ENCODE measurements around the gene SLC29A1.

The SLC29A1 gene

DNA sequence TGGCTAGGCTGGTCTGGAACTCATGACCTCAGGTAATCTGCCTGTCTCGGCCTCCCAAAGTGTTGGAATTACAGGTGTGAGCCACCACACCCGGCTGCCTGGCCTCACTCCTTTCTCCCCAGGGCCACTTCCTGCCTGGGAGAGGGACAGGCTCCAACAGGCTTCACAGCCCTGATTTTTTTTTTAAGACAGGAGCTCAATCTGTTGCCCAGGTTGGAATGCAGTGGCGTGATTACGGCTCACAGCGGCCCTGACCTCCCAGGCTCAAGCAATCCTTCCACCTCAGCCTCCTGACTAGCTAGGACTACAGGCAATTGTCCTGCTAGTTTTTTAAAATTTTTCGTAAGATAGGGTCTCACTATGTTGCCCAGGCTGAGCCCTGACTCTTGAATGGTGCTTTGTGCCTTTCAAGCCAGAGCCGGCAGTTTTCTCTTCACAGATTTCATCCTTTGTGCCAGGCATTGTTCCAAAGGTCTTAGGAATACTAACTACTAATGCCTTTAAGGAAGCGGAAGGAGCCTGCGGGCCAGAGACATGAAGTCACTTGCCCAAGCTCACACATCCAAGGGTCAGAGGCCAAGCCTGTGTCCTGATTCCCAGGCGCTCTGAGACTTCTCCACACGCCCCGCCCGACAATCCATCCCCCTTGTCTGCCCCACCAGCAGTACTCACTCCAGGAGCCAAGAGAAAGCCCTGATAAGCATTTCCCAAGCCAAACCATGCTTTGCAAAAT, 45.5 kb upstream of the SLC29A1 start:
- DNase-seq (ENCODE audit: low read depth in 1 of 2, low spot score in 1 of 2), result no peak
- H3K4me3 ChIP-seq (replicated peaks; ENCODE audit: insufficient read depth, low read length), result no peak overlapping the region
- no peak overlapping the region for H3K27ac ChIP-seq (replicated peaks)
- no peak for TF ChIP-seq POLR2AphosphoS5 (IDR thresholded peaks at IDR 0.05; ENCODE audit: low read depth)
- TF ChIP-seq, protein P1, sequence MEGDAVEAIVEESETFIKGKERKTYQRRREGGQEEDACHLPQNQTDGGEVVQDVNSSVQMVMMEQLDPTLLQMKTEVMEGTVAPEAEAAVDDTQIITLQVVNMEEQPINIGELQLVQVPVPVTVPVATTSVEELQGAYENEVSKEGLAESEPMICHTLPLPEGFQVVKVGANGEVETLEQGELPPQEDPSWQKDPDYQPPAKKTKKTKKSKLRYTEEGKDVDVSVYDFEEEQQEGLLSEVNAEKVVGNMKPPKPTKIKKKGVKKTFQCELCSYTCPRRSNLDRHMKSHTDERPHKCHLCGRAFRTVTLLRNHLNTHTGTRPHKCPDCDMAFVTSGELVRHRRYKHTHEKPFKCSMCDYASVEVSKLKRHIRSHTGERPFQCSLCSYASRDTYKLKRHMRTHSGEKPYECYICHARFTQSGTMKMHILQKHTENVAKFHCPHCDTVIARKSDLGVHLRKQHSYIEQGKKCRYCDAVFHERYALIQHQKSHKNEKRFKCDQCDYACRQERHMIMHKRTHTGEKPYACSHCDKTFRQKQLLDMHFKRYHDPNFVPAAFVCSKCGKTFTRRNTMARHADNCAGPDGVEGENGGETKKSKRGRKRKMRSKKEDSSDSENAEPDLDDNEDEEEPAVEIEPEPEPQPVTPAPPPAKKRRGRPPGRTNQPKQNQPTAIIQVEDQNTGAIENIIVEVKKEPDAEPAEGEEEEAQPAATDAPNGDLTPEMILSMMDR (IDR thresholded peaks at IDR 0.05; ENCODE audit: insufficient read depth, low read length), result no peak
- TF ChIP-seq GABPA (IDR thresholded peaks at IDR 0.05; ENCODE audit: low read depth), result no peak
- TF ChIP-seq SPI1 (IDR thresholded peaks at IDR 0.05; ENCODE audit: borderline replicate concordance, low read depth), result no peak
- TF ChIP-seq, protein P2, sequence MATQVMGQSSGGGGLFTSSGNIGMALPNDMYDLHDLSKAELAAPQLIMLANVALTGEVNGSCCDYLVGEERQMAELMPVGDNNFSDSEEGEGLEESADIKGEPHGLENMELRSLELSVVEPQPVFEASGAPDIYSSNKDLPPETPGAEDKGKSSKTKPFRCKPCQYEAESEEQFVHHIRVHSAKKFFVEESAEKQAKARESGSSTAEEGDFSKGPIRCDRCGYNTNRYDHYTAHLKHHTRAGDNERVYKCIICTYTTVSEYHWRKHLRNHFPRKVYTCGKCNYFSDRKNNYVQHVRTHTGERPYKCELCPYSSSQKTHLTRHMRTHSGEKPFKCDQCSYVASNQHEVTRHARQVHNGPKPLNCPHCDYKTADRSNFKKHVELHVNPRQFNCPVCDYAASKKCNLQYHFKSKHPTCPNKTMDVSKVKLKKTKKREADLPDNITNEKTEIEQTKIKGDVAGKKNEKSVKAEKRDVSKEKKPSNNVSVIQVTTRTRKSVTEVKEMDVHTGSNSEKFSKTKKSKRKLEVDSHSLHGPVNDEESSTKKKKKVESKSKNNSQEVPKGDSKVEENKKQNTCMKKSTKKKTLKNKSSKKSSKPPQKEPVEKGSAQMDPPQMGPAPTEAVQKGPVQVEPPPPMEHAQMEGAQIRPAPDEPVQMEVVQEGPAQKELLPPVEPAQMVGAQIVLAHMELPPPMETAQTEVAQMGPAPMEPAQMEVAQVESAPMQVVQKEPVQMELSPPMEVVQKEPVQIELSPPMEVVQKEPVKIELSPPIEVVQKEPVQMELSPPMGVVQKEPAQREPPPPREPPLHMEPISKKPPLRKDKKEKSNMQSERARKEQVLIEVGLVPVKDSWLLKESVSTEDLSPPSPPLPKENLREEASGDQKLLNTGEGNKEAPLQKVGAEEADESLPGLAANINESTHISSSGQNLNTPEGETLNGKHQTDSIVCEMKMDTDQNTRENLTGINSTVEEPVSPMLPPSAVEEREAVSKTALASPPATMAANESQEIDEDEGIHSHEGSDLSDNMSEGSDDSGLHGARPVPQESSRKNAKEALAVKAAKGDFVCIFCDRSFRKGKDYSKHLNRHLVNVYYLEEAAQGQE (IDR thresholded peaks at IDR 0.05; ENCODE audit: insufficient replicate concordance, low read depth), result no peak
- H3K27me3 ChIP-seq (ENCODE audit: insufficient read depth, poor library complexity, severe bottlenecking), result no peaks in the 10 kb centered on the region

DNA sequence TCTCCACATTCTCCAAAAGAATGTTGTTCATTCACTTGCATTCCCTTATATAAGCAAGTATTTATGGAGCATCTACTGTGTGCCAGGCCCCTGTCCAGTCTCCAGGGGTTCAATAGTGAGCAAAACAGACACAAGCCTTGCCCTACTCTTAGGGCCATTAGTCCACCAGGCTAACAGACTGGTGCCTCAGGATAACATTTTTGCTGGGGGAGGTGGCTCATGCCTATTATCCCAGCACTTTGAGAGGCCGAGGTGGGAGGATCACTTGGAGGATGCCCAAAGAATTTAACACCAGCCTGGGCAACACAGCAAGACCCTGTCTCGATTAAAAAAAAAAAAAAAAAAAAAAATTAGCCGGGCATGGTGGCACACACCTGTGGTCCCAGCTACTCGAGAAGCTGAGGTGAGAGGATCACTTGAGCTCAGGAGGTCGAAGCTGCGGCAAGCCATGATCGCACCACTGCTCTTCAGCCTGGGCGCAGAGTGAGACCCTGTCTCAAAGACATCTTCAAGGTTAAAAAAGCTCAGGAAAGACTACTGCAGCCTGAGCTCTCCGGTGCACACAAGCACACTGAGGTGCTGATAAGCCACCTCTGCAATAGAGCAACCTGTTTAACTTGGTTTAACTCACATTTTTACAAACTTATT, 44.8 kb upstream of the SLC29A1 start:
- DNase-seq (ENCODE audit: low read depth in 1 of 2, low spot score in 1 of 2), result no peak
- no peaks in the 10 kb centered on the region for H3K27me3 ChIP-seq (ENCODE audit: insufficient read depth, poor library complexity, severe bottlenecking)
- no peak overlapping the region for H3K4me3 ChIP-seq (replicated peaks; ENCODE audit: insufficient read depth, low read length)
- no peak overlapping the region for H3K27ac ChIP-seq (replicated peaks)
- TF ChIP-seq, protein P1 (IDR thresholded peaks at IDR 0.05; ENCODE audit: insufficient read depth, low read length), result no peak
- TF ChIP-seq GABPA (IDR thresholded peaks at IDR 0.05; ENCODE audit: low read depth) (no peak), POLR2AphosphoS5 (IDR thresholded peaks at IDR 0.05; ENCODE audit: low read depth) (no peak), SPI1 (IDR thresholded peaks at IDR 0.05; ENCODE audit: borderline replicate concordance, low read depth) (no peak)
- TF ChIP-seq, protein P2 (IDR thresholded peaks at IDR 0.05; ENCODE audit: insufficient replicate concordance, low read depth), result no peak

DNA sequence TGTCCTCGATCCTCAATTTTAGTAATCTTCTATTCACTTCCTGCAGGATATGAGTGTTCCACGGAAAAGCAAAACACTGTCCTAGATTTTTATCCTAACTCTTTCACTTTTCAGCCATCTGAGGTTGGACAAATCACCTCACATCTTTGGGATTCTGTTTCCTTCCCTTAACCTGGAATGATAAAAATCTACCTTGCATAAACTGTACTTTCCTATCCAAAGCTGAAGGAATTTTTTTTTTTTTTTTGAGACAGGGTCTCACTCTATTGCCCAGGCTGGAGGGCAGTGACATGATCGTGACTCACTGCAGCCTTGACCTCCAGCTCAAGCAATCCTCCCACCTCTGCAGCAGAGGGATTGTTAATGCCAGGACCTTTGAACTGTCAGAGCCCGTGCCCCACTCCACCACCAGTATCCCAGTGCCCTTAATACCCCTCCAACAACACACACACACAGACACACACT, 44.3 kb upstream of the SLC29A1 start:
- TF ChIP-seq SPI1 (IDR thresholded peaks at IDR 0.05; ENCODE audit: borderline replicate concordance, low read depth), result no peak
- TF ChIP-seq, protein P1 (IDR thresholded peaks at IDR 0.05; ENCODE audit: insufficient read depth, low read length), result no peak
- TF ChIP-seq POLR2AphosphoS5 (IDR thresholded peaks at IDR 0.05; ENCODE audit: low read depth), result no peak
- no peak for TF ChIP-seq GABPA (IDR thresholded peaks at IDR 0.05; ENCODE audit: low read depth)
- TF ChIP-seq, protein P2 (IDR thresholded peaks at IDR 0.05; ENCODE audit: insufficient replicate concordance, low read depth), result no peak
- no peak for DNase-seq (ENCODE audit: low read depth in 1 of 2, low spot score in 1 of 2)
- H3K27ac ChIP-seq (replicated peaks), result no peak overlapping the region
- no peak overlapping the region for H3K4me3 ChIP-seq (replicated peaks; ENCODE audit: insufficient read depth, low read length)
- H3K27me3 ChIP-seq (ENCODE audit: insufficient read depth, poor library complexity, severe bottlenecking), result no peaks in the 10 kb centered on the region

All from HL-60 (cell line).